HepG2 (cell line): ENCODE data around the gene FBXO10. TPM values are rescaled to one million over a fixed set of nuclear protein-coding genes. Genes with fewer than 3 reads are reported as not detected.
A peak's percentile ranks its signal among the peaks of the same experiment; 100 is the strongest.

Experiments used
- ARID4A ChIP-seq: sonication (generic); formaldehyde crosslinking; IDR thresholded peaks from 2 replicates; pipeline ENCODE4 v1.5.0; 2020; ENCODE audit warnings: mild to moderate bottlenecking, missing genetic modification reagents, borderline replicate concordance
- BCL3 ChIP-seq: sonication (generic); formaldehyde crosslinking; IDR thresholded peaks from 2 replicates; pipeline ENCODE4 v1.5.1; 2020; ENCODE audit warnings: mild to moderate bottlenecking, missing genetic modification reagents, moderate library complexity
- CREBL2 ChIP-seq: sonication (generic); formaldehyde crosslinking; IDR thresholded peaks from 2 replicates; pipeline ENCODE4 v1.8.1; 2023; ENCODE audit warnings: missing genetic modification reagents, mild to moderate bottlenecking, borderline replicate concordance
- HOXA3 ChIP-seq: sonication (generic); formaldehyde crosslinking; IDR thresholded peaks from 2 replicates; pipeline ENCODE4 v1.5.0; 2020; ENCODE audit warnings: missing genetic modification reagents
- KLF12 ChIP-seq: sonication (generic); formaldehyde crosslinking; IDR thresholded peaks from 2 replicates; pipeline ENCODE4 v1.4.0; 2020; ENCODE audit warnings: missing genetic modification reagents, borderline replicate concordance
- MXD4 ChIP-seq: IDR thresholded peaks from 2 replicates; pipeline ENCODE4 v1.6.1; 2016; ENCODE audit warnings: mild to moderate bottlenecking, missing biosample characterization, missing genetic modification reagents
- PHF21A ChIP-seq: sonication (generic); formaldehyde crosslinking; IDR thresholded peaks from 2 replicates; pipeline ENCODE4 v1.5.0; 2020; ENCODE audit warnings: mild to moderate bottlenecking, missing genetic modification reagents
- RBM39 ChIP-seq: fragments of 200-400 bp; formaldehyde crosslinking; IDR thresholded peaks from one replicate; pipeline ENCODE4 v1.6.1; 2018; ENCODE audit warnings: antibody characterized with exemption, mild to moderate bottlenecking, low read depth, low read length; ENCODE audit not compliant: poor library complexity, severe bottlenecking
- TMF1 ChIP-seq: sonication (generic); formaldehyde crosslinking; IDR thresholded peaks from 2 replicates; pipeline ENCODE4 v1.8.1; 2022; ENCODE audit warnings: low read depth, missing genetic modification reagents
- ZBTB38 ChIP-seq: sonication (generic); formaldehyde crosslinking; IDR thresholded peaks from 2 replicates; pipeline ENCODE4 v1.5.1; 2020; ENCODE audit warnings: mild to moderate bottlenecking, missing genetic modification reagents
- ZFP1 ChIP-seq: IDR thresholded peaks from 2 replicates; pipeline ENCODE4 v1.6.1; 2016
- ZHX1 ChIP-seq: sonication (generic); formaldehyde crosslinking; IDR thresholded peaks from 2 replicates; pipeline ENCODE4 v1.8.1; 2022; ENCODE audit warnings: low read depth, mild to moderate bottlenecking, missing genetic modification reagents
- ZMAT5 ChIP-seq: sonication (generic); formaldehyde crosslinking; IDR thresholded peaks from 2 replicates; pipeline ENCODE4 v1.5.0; 2020; ENCODE audit warnings: mild to moderate bottlenecking, low read depth, missing genetic modification reagents, borderline replicate concordance
- ZNF232 ChIP-seq: sonication (generic); formaldehyde crosslinking; IDR thresholded peaks from 2 replicates; pipeline ENCODE4 v1.4.0; 2020; ENCODE audit warnings: missing genetic modification reagents, borderline replicate concordance
- ZNF234 ChIP-seq: sonication (generic); formaldehyde crosslinking; conservative IDR thresholded peaks from 2 replicates; pipeline ENCODE4 v1.5.1; 2020; ENCODE audit warnings: mild to moderate bottlenecking, missing genetic modification reagents
- ZNF710 ChIP-seq: sonication (generic); formaldehyde crosslinking; IDR thresholded peaks from 2 replicates; pipeline ENCODE4 v1.5.0; 2020; ENCODE audit warnings: mild to moderate bottlenecking, missing genetic modification reagents, borderline replicate concordance
- polyA plus RNA-seq, 8 experiments: library from polyadenylated mRNA; depleted of rRNA in 3 of 8; stranded (reverse) in 7 of 8; unstranded in 1 of 8; fragments of >200 nt; fragmentation: Illumina TruSeq in 4 of 8; extraction: Trizol in 4 of 8; gene quantifications; 2 replicates each; pipeline versions ENCODE4 v1.2.1 to v1.2.3, GENCODE V29; 2011 to 2016; ENCODE audit warnings: low read depth in 4 of 8, missing spikeins in 1 of 8, mixed read lengths in 1 of 8; ENCODE audit not compliant: insufficient read depth in 1 of 8
- total RNA-seq, 5 experiments: library from RNA; depleted of rRNA; stranded (reverse); fragments of >200 nt; fragmentation: Illumina TruSeq; extraction: Trizol; gene quantifications; 2 replicates each; pipeline ENCODE4 v1.2.3, GENCODE V29; 2016; ENCODE audit warnings: low read depth in 1 of 5

The FBXO10 gene
- total and polyA plus RNA-seq, 2 of the 13 experiments (the other 11 are each of a cell fraction or from before 2014, with no cell fraction given) = 3.1 to 5.1 TPM

GRCh38 chr9:37485389-37486255 is 90.6 kb downstream of the FBXO10 start, which contains the start of gene POLR1E (continued):
- TF ChIP-seq ZNF710 (CRISPR knock-in tag) (peak; percentile 44; the same call in 1 of the 2 replicates), ARID4A (CRISPR knock-in tag) (peak; percentile 97), ZNF234 (CRISPR knock-in tag) (no peak), TMF1 (CRISPR knock-in tag) (peak; percentile 85), PHF21A (CRISPR knock-in tag) (peak; percentile 59; the same call in 1 of the 2 replicates), RBM39 (peak; percentile 84), ZNF232 (CRISPR knock-in tag) (peak; percentile 50; the same call in 1 of the 2 replicates), MXD4 (CRISPR knock-in tag) (peak; percentile 92), BCL3 (CRISPR knock-in tag) (peak; percentile 70; the same call in 1 of the 2 replicates), ZFP1 (CRISPR knock-in tag) (no peak), HOXA3 (peak; percentile 75), ZMAT5 (CRISPR knock-in tag) (no peak), ZHX1 (CRISPR knock-in tag) (peak; percentile 66; the same call in 1 of the 2 replicates), KLF12 (CRISPR knock-in tag) (peak; percentile 71; the same call in 1 of the 2 replicates), CREBL2 (CRISPR knock-in tag) (0 out of 2 replicates have a peak, but pooled peaks have one; percentile 35), ZBTB38 (CRISPR knock-in tag) (peak; percentile 49; the same call in 1 of the 2 replicates)
